NB4 (cell line): Measurements from ENCODE around the gene TAS2R7.

ENCODE experiments used
- TF ChIP-seq, protein P1 (sequence below): IDR thresholded peaks from one replicate; pipeline ENCODE4 v1.5.1; 2012; ENCODE audit warnings: low read depth, low read length
- TF ChIP-seq, protein P2 (sequence below): IDR thresholded peaks from 2 replicates; pipeline ENCODE4 v1.6.1; 2011; ENCODE audit warnings: low read depth, low read length

DNA sequence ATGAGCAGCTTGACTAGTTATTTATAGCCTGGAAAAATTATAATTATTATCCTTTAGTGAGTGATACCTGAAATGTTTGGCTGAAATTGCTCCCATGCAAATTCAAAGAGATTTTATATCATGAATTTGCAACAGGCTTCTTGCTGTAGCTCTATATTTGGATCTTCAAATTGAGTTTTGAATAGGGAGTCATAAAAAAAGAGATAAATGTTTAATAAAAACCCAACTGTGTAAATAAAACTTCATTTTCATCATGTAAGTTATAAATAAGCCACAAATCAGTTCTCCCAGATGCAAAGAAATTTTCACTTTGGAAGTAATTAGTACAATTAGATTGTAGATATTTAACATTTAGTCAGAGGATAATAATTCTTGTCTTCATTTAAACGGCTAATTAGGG, 4.8 kb upstream of the TAS2R7 start, which contains the start of gene TAS2R8:
- TF ChIP-seq, protein P1, sequence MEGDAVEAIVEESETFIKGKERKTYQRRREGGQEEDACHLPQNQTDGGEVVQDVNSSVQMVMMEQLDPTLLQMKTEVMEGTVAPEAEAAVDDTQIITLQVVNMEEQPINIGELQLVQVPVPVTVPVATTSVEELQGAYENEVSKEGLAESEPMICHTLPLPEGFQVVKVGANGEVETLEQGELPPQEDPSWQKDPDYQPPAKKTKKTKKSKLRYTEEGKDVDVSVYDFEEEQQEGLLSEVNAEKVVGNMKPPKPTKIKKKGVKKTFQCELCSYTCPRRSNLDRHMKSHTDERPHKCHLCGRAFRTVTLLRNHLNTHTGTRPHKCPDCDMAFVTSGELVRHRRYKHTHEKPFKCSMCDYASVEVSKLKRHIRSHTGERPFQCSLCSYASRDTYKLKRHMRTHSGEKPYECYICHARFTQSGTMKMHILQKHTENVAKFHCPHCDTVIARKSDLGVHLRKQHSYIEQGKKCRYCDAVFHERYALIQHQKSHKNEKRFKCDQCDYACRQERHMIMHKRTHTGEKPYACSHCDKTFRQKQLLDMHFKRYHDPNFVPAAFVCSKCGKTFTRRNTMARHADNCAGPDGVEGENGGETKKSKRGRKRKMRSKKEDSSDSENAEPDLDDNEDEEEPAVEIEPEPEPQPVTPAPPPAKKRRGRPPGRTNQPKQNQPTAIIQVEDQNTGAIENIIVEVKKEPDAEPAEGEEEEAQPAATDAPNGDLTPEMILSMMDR, result no peak
- TF ChIP-seq, protein P2, sequence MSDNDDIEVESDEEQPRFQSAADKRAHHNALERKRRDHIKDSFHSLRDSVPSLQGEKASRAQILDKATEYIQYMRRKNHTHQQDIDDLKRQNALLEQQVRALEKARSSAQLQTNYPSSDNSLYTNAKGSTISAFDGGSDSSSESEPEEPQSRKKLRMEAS, result no peak
